ENCODE data around the gene RYK. TPM values are rescaled to one million over a fixed set of nuclear protein-coding genes. Genes with fewer than 3 reads are reported as not detected.

RYK gene
- total RNA-seq, 2 donors from 2014 or later = 50.9 to 74.1 TPM

- H3K9me3 ChIP-seq = no peaks in the 10 kb centered on the region
- H3K4me1 ChIP-seq (ENCODE audit: control insufficient read depth in 1 of 2, low read depth in 2 of 2) = peaks cover 22 to 39% of the 10 kb centered on the region in 2 donors
- H3K36me3 ChIP-seq = no peaks in the 10 kb centered on the region
- H3K27me3 ChIP-seq (replicated peaks; ENCODE audit: insufficient read depth) = no peaks in the 10 kb centered on the region
- peak overlapping the region; percentile 94 for H3K4me3 ChIP-seq
- H3K27ac ChIP-seq = peak overlapping the region; percentile 71 to 77
- ATAC-seq (ENCODE audit: insufficient number of reproducible peaks, low FRiP score, low read depth) = no peak
- no peak for DNase-seq (ENCODE audit: low spot score)
- TF ChIP-seq, protein P1, sequence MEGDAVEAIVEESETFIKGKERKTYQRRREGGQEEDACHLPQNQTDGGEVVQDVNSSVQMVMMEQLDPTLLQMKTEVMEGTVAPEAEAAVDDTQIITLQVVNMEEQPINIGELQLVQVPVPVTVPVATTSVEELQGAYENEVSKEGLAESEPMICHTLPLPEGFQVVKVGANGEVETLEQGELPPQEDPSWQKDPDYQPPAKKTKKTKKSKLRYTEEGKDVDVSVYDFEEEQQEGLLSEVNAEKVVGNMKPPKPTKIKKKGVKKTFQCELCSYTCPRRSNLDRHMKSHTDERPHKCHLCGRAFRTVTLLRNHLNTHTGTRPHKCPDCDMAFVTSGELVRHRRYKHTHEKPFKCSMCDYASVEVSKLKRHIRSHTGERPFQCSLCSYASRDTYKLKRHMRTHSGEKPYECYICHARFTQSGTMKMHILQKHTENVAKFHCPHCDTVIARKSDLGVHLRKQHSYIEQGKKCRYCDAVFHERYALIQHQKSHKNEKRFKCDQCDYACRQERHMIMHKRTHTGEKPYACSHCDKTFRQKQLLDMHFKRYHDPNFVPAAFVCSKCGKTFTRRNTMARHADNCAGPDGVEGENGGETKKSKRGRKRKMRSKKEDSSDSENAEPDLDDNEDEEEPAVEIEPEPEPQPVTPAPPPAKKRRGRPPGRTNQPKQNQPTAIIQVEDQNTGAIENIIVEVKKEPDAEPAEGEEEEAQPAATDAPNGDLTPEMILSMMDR (IDR thresholded peaks at IDR 0.05) = no peak
These were observed 1.3 kb downstream of the RYK start for GRCh38 chr3:134249296-134249841.

DNA sequence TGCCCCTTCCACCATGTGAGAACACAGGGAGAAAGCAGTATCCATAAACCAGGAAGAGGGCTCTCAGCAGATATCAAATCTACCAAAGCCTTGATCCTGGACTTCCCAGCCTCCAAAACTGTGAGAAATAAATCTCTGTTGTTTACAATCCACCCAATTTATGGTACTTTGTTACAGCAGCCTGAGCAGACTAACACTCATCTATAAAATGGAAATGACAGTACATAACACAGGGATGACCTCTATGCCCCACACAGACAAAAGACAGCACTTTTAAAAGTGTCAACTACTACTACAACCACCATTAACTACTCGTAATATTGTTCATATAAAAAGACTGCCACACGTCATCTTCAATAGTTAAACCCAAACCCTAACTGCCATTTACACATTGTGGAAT lies 5.7 kb downstream of the RYK start:
- H3K4me3 ChIP-seq = no peak overlapping the region
- H3K9me3 ChIP-seq = no peaks in the 10 kb centered on the region
- H3K27ac ChIP-seq = no peak overlapping the region
- DNase-seq (ENCODE audit: low spot score) (no peak), ATAC-seq (ENCODE audit: insufficient number of reproducible peaks, low FRiP score, low read depth) (no peak)
- no peaks in the 10 kb centered on the region for H3K36me3 ChIP-seq
- TF ChIP-seq, protein P1 (IDR thresholded peaks at IDR 0.05) = no peak
- peaks cover 31 to 43% of the 10 kb centered on the region in 2 donors for H3K4me1 ChIP-seq (ENCODE audit: control insufficient read depth in 1 of 2, low read depth in 2 of 2)
- no peaks in the 10 kb centered on the region for H3K27me3 ChIP-seq (replicated peaks; ENCODE audit: insufficient read depth)

- no peaks in the 10 kb centered on the region for H3K9me3 ChIP-seq
- ATAC-seq (ENCODE audit: insufficient number of reproducible peaks, low FRiP score, low read depth) = peak; percentile 76
- no peak overlapping the region for H3K4me3 ChIP-seq
- H3K36me3 ChIP-seq = no peaks in the 10 kb centered on the region
- no peaks in the 10 kb centered on the region for H3K27me3 ChIP-seq (replicated peaks; ENCODE audit: insufficient read depth)
- H3K27ac ChIP-seq = peak overlapping the region in 1 of 2 donors; percentile 1
- H3K4me1 ChIP-seq (ENCODE audit: control insufficient read depth in 1 of 2, low read depth in 2 of 2) = peaks cover 27 to 47% of the 10 kb centered on the region in 2 donors
- DNase-seq (ENCODE audit: low spot score) = no peak
- TF ChIP-seq, protein P1 (IDR thresholded peaks at IDR 0.05) = no peak
These were observed 7.7 kb downstream of the RYK start for GRCh38 chr3:134242649-134243617.

DNA sequence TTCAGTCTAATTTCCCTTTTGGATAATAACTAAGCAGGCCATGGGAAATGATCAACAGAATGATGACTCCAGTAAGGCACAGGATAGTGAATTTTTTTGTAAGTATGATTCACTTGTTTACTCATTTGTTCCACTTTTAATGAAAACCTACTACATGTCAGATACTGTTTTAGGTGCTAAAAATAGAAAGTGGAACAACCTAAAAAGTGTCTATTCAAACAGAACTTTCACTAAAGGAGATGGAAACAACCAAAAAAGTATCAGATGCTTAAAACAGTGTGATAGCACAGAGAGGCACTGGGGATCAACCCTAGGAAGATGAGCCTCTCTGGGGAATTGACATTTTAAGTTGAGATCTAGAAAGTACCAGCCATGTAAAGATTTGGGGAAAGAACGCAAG lies 11.1 kb downstream of the RYK start:
- H3K36me3 ChIP-seq = no peaks in the 10 kb centered on the region
- no peak overlapping the region for H3K27ac ChIP-seq
- no peak for DNase-seq (ENCODE audit: low spot score)
- H3K4me3 ChIP-seq = no peak overlapping the region
- H3K4me1 ChIP-seq (ENCODE audit: control insufficient read depth in 1 of 2, low read depth in 2 of 2) = peaks cover 33 to 68% of the 10 kb centered on the region in 2 donors
- no peaks in the 10 kb centered on the region for H3K9me3 ChIP-seq
- ATAC-seq (ENCODE audit: insufficient number of reproducible peaks, low FRiP score, low read depth) = no peak
- TF ChIP-seq, protein P1 (IDR thresholded peaks at IDR 0.05) = no peak
- no peaks in the 10 kb centered on the region for H3K27me3 ChIP-seq (replicated peaks; ENCODE audit: insufficient read depth)

DNA sequence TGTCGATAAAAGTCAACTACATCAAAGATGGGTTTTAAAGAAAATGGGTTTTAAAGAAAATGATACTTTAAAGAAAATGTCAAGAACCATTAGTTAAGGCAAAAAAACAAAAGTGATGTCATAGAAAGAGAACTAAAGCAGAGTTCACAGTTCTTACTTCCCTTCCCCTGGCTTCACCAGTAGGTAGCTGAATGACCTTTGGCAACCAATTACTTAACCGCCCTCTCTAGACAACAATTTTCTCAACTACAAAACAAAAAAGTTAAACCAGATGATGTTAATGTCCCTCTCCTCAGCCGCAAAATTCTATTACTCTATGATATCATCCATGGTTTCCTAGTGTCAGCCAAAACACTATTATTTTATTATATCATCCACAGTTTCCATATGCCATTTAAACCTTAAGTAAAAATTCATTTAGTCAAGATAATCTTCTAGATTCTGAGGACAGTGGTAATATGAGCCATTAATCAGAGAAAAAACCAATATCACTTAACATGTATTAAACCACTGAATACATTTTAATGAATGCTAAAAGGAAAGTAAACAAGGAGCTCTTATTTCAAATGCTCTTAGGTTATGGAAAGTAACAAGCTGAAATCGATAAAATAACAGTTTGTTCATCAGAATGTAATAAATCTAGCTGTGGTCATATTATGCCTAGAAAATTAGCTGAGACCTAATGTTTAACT lies 13.1 kb downstream of the RYK start:
- no peaks in the 10 kb centered on the region for H3K27me3 ChIP-seq (replicated peaks; ENCODE audit: insufficient read depth)
- H3K4me3 ChIP-seq = no peak overlapping the region
- no peaks in the 10 kb centered on the region for H3K9me3 ChIP-seq
- TF ChIP-seq, protein P1 (IDR thresholded peaks at IDR 0.05) = no peak
- peak overlapping the region in 1 of 2 donors; percentile 45 for H3K27ac ChIP-seq
- H3K4me1 ChIP-seq (ENCODE audit: control insufficient read depth in 1 of 2, low read depth in 2 of 2) = peaks cover 32 to 67% of the 10 kb centered on the region in 2 donors
- H3K36me3 ChIP-seq = no peaks in the 10 kb centered on the region
- no peak for ATAC-seq (ENCODE audit: insufficient number of reproducible peaks, low FRiP score, low read depth)
- no peak for DNase-seq (ENCODE audit: low spot score)

Measured in thoracic aorta (tissue), 2 donors.